Keratinocyte (primary cell): ENCODE results near the gene CAND2. TPM values are rescaled to one million over a fixed set of nuclear protein-coding genes. Genes with fewer than 3 reads are reported as not detected.

Experiments
- DNase-seq: peaks from one replicate; pipeline ENCODE4 v3.0.0-alpha.2; 2011; ENCODE audit warnings: low read depth, missing footprints, low spot score
- FAIRE-seq: peaks from 2 replicates; lab custom pipeline; 2011; peaks lifted over from hg19 to GRCh38; lab: Jason Lieb, UNC
- H2AFZ ChIP-seq: 2 replicates; pipeline ENCODE4 v1.6.0; 2012; ENCODE audit warnings: low read length, control low read depth, inconsistent platforms; ENCODE audit not compliant: control insufficient read depth
- H3K27ac ChIP-seq: 2 replicates; pipeline ENCODE4 v1.5.1; 2011; ENCODE audit warnings: low read length; ENCODE audit not compliant: control insufficient read depth, insufficient read depth
- H3K27me3 ChIP-seq: 3 replicates; pipeline ENCODE4 v1.6.0; 2011; ENCODE audit warnings: low read length; ENCODE audit not compliant: control insufficient read depth, insufficient read depth; ENCODE audit errors: extremely low read depth
- H3K36me3 ChIP-seq, 2 experiments: 2 replicates in 1 of 2; 3 replicates in 1 of 2; pipeline ENCODE4 v1.5.1; 2011; ENCODE audit warnings: low read length in 2 of 2, mild to moderate bottlenecking in 1 of 2; ENCODE audit not compliant: control insufficient read depth in 2 of 2, insufficient read depth in 2 of 2; ENCODE audit errors: extremely low read depth in 1 of 2
- H3K4me1 ChIP-seq: 3 replicates; pipeline ENCODE4 v1.5.1; 2011; ENCODE audit warnings: low read length; ENCODE audit not compliant: control insufficient read depth, insufficient read depth; ENCODE audit errors: extremely low read depth
- H3K4me2 ChIP-seq: 3 replicates; pipeline ENCODE4 v1.6.0; 2011; ENCODE audit warnings: low read depth, low read length; ENCODE audit not compliant: control insufficient read depth, insufficient read depth; ENCODE audit errors: extremely low read depth
- H3K4me3 ChIP-seq, 3 experiments: fragments of 200-600 bp in 1 of 3; sonication (generic) in 1 of 3; 2 replicates in 2 of 3; 3 replicates in 1 of 3; pipeline ENCODE4 v1.5.1; 2011 to 2016; ENCODE audit warnings: low read length in 3 of 3, mild to moderate bottlenecking in 3 of 3, control low read depth in 2 of 3, inconsistent platforms in 1 of 3, low read depth in 1 of 3, mixed read lengths in 1 of 3, mixed run types in 1 of 3, moderate library complexity in 1 of 3; ENCODE audit not compliant: control insufficient read depth in 2 of 3, insufficient read depth in 2 of 3; ENCODE audit errors: extremely low read depth in 1 of 3
- H3K79me2 ChIP-seq: 2 replicates; pipeline ENCODE4 v1.6.0; 2012; ENCODE audit warnings: low read length; ENCODE audit not compliant: control insufficient read depth, insufficient read depth
- H3K9ac ChIP-seq: 3 replicates; pipeline ENCODE4 v1.6.0; 2011; ENCODE audit warnings: low read length; ENCODE audit not compliant: control insufficient read depth, insufficient read depth; ENCODE audit errors: extremely low read depth
- H3K9me1 ChIP-seq: 3 replicates; pipeline ENCODE4 v1.6.0; 2011; ENCODE audit warnings: low read length; ENCODE audit not compliant: control insufficient read depth, insufficient read depth; ENCODE audit errors: extremely low read depth
- H3K9me3 ChIP-seq: 2 replicates; pipeline ENCODE4 v1.5.1; 2012; ENCODE audit warnings: low read depth, low read length; ENCODE audit not compliant: control insufficient read depth
- H4K20me1 ChIP-seq: 3 replicates; pipeline ENCODE4 v1.6.0; 2011; ENCODE audit warnings: low read length; ENCODE audit not compliant: control insufficient read depth, insufficient read depth; ENCODE audit errors: extremely low read depth
- EZH2 ChIP-seq: IDR thresholded peaks from one replicate; pipeline ENCODE4 v1.6.1; 2012; ENCODE audit warnings: inconsistent platforms, mild to moderate bottlenecking, low read length, moderate library complexity
- dilution Hi-C: fragments of 300-500 bp; cut with MboI; formaldehyde crosslinking; loops from one replicate; pipeline ENCODE4 v1.7.0; 2020; ENCODE audit warnings: low sequenced_read_pairs; ENCODE audit not compliant: extremely low pct_ligation_motif_present
- polyA plus RNA-seq, 5 experiments: library from polyadenylated mRNA; depleted of rRNA in 3 of 5; stranded (reverse) in 3 of 5; stranded (forward) in 1 of 5; unstranded in 1 of 5; fragments of >200 nt; gene quantifications; 1 replicate in 1 of 5; 2 replicates in 3 of 5; 3 replicates in 1 of 5; pipeline versions ENCODE4 v1.2.1 to v1.2.3, GENCODE V29; 2011 to 2012; ENCODE audit warnings: missing spikeins in 2 of 5, low read depth in 1 of 5, low replicate concordance in 1 of 5
- TF ChIP-seq, protein P1 (sequence below), 3 experiments: IDR thresholded peaks in 1 of 3; conservative IDR thresholded peaks in 1 of 3; optimal IDR thresholded peaks in 1 of 3; 2 replicates in 2 of 3; 3 replicates in 1 of 3; pipeline versions ENCODE3 to v1.5.1; 2011; ENCODE audit warnings: low read length in 3 of 3, mild to moderate bottlenecking in 3 of 3, moderate library complexity in 2 of 3, control low read depth in 1 of 3, inconsistent platforms in 1 of 3; ENCODE audit not compliant: insufficient read depth in 2 of 3; ENCODE audit errors: extremely low read depth in 1 of 3

Gene CAND2
- polyA plus RNA-seq, 1 donor (not counting 4 experiments of a cell fraction or from before 2014, with no cell fraction given) = 0.05 TPM

DNA sequence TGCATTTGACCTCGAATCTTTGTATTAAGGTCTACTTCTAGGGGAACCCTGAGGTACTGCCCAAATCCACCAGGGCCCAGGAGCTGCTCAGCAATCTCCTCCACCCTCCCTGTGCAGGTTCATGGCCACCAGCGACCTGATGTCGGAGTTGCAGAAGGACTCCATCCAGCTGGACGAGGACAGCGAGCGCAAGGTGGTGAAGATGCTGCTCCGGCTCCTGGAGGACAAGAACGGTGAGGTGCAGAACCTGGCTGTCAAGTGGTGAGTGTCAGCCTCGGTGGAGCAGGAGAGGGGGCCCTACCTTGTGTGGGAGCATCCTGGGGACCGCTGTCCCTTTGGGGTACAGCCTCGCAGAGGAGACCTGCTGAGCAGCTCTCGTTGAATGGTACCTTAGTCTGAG lies 6.9 kb downstream of the CAND2 start:
- DNase-seq = no peak
- Histone ChIP-seq H4K20me1 (no peaks in the 10 kb centered on the region), H3K36me3 (no peaks in the 10 kb centered on the region), H3K27ac (no peak overlapping the region), H3K9me1 (no peaks in the 10 kb centered on the region), H3K79me2 (no peaks in the 10 kb centered on the region), H3K4me3 (no peak overlapping the region), H3K4me1 (no peaks in the 10 kb centered on the region), H3K9me3 (no peaks in the 10 kb centered on the region), H3K4me2 (no peak overlapping the region), H2AFZ (no peak overlapping the region), H3K27me3 (no peaks in the 10 kb centered on the region), H3K9ac (no peak overlapping the region)
- TF ChIP-seq, protein P1, sequence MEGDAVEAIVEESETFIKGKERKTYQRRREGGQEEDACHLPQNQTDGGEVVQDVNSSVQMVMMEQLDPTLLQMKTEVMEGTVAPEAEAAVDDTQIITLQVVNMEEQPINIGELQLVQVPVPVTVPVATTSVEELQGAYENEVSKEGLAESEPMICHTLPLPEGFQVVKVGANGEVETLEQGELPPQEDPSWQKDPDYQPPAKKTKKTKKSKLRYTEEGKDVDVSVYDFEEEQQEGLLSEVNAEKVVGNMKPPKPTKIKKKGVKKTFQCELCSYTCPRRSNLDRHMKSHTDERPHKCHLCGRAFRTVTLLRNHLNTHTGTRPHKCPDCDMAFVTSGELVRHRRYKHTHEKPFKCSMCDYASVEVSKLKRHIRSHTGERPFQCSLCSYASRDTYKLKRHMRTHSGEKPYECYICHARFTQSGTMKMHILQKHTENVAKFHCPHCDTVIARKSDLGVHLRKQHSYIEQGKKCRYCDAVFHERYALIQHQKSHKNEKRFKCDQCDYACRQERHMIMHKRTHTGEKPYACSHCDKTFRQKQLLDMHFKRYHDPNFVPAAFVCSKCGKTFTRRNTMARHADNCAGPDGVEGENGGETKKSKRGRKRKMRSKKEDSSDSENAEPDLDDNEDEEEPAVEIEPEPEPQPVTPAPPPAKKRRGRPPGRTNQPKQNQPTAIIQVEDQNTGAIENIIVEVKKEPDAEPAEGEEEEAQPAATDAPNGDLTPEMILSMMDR (optimal IDR thresholded peaks at IDR 0.05 in 1 of 3, IDR thresholded peaks at IDR 0.05 in 1 of 3, conservative IDR thresholded peaks at IDR 0.05 in 1 of 3; ENCODE audit: extremely low read depth in 1 of 3, insufficient read depth in 2 of 3, low read length in 3 of 3) = no peak
- no peak for TF ChIP-seq EZH2
- no peak for FAIRE-seq
- dilution Hi-C loops = no loop called here

DNA sequence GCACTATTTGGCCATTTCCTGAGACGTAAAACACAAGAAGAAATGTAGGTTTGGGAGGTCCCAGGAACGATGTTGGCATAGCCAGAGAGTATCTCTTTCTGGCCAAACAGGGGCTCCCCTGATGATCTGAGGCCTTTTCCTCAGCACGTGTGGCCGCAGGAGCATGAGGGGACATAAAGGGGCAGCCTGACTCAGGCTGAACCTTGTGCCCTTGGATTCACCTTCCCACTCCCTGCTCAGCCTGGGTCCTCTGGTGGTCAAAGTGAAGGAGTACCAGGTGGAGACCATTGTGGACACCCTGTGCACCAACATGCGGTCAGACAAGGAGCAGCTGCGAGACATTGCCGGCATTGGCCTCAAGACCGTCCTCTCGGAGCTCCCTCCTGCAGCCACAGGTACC lies 10.6 kb downstream of the CAND2 start:
- Histone ChIP-seq H3K4me2 (no peak overlapping the region), H3K36me3 (no peaks in the 10 kb centered on the region), H3K27me3 (no peaks in the 10 kb centered on the region), H3K79me2 (no peaks in the 10 kb centered on the region), H3K9ac (no peak overlapping the region), H3K4me1 (peaks cover 3% of the 10 kb centered on the region), H2AFZ (no peak overlapping the region), H3K27ac (no peak overlapping the region), H3K9me3 (no peaks in the 10 kb centered on the region), H4K20me1 (no peaks in the 10 kb centered on the region), H3K9me1 (no peaks in the 10 kb centered on the region), H3K4me3 (no peak overlapping the region)
- dilution Hi-C loops = no loop called here
- TF ChIP-seq, protein P1 (optimal IDR thresholded peaks at IDR 0.05 in 1 of 3, IDR thresholded peaks at IDR 0.05 in 1 of 3, conservative IDR thresholded peaks at IDR 0.05 in 1 of 3; ENCODE audit: extremely low read depth in 1 of 3, insufficient read depth in 2 of 3, low read length in 3 of 3) = no peak
- TF ChIP-seq EZH2 = no peak
- DNase-seq (no peak), FAIRE-seq (no peak)
